Cardiac muscle cell (in vitro differentiated cells and primary cell): ENCODE measurements around the gene DPP8. TPM values are rescaled to one million over a fixed set of nuclear protein-coding genes. Genes with fewer than 3 reads are reported as not detected.

ENCODE experiments used
- DNase-seq, 2 donors: peaks; one replicate each; pipeline versions ENCODE4 v3.0.0 to v3.0.0-alpha.2; 2010 to 2017; ENCODE audit warnings: low read depth in 1 of 2, low spot score in 1 of 2
- H3K27ac ChIP-seq: fragments of 200-600 bp; sonication (generic); 2 replicates; pipeline ENCODE4 v1.5.1; 2016
- H3K27me3 ChIP-seq: fragments of 200-600 bp; sonication (generic); 2 replicates; pipeline ENCODE4 v1.6.0; 2016; ENCODE audit warnings: control low read depth
- H3K36me3 ChIP-seq: fragments of 200-600 bp; sonication (generic); 2 replicates; pipeline ENCODE4 v1.5.1; 2016; ENCODE audit warnings: control low read depth
- H3K4me1 ChIP-seq: fragments of 200-600 bp; sonication (generic); 2 replicates; pipeline ENCODE4 v1.8.1; 2017; ENCODE audit warnings: low read depth, mild to moderate bottlenecking, mixed run types
- H3K4me3 ChIP-seq: fragments of 200-600 bp; sonication (generic); 2 replicates; pipeline ENCODE4 v1.5.1; 2016; ENCODE audit warnings: mild to moderate bottlenecking
- H3K9me3 ChIP-seq: fragments of 200-600 bp; sonication (generic); 2 replicates; pipeline ENCODE4 v1.5.1; 2017; ENCODE audit warnings: low read depth, mild to moderate bottlenecking, control low read depth
- polyA plus RNA-seq: library from polyadenylated mRNA; unstranded; fragments of >200 nt; fragmentation: Nextera tagmentation; extraction: Ambion mirVana; gene quantifications from 2 replicates; pipeline ENCODE4 v1.2.1, GENCODE V29; 2016
- total RNA-seq: library from RNA; depleted of rRNA; stranded (reverse); fragments of >200 nt; gene quantifications from 2 replicates; pipeline ENCODE4 v1.2.3, GENCODE V29; 2016
- TF ChIP-seq, protein P1 (sequence below): IDR thresholded peaks from 2 replicates; pipeline ENCODE4 v1.5.1; 2012; ENCODE audit warnings: low read depth, mild to moderate bottlenecking, low read length

DPP8 gene
- total and polyA plus RNA-seq, 2 experiments from 2014 or later = 21.4 to 23.2 TPM

GRCh38 chr15:65418596-65418995 is 98.9 kb downstream of the DPP8 start:
- H3K4me3 ChIP-seq = no peak overlapping the region
- peaks cover 33% of the 10 kb centered on the region for H3K4me1 ChIP-seq
- peak in 1 of 2 donors; percentile 73 for DNase-seq
- TF ChIP-seq, protein P1, sequence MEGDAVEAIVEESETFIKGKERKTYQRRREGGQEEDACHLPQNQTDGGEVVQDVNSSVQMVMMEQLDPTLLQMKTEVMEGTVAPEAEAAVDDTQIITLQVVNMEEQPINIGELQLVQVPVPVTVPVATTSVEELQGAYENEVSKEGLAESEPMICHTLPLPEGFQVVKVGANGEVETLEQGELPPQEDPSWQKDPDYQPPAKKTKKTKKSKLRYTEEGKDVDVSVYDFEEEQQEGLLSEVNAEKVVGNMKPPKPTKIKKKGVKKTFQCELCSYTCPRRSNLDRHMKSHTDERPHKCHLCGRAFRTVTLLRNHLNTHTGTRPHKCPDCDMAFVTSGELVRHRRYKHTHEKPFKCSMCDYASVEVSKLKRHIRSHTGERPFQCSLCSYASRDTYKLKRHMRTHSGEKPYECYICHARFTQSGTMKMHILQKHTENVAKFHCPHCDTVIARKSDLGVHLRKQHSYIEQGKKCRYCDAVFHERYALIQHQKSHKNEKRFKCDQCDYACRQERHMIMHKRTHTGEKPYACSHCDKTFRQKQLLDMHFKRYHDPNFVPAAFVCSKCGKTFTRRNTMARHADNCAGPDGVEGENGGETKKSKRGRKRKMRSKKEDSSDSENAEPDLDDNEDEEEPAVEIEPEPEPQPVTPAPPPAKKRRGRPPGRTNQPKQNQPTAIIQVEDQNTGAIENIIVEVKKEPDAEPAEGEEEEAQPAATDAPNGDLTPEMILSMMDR = no peak
- no peak overlapping the region for H3K27ac ChIP-seq
- H3K36me3 ChIP-seq = no peaks in the 10 kb centered on the region
- peaks cover 10% of the 10 kb centered on the region for H3K27me3 ChIP-seq
- no peaks in the 10 kb centered on the region for H3K9me3 ChIP-seq

- no peak overlapping the region for H3K4me3 ChIP-seq
- peak in 1 of 2 donors; percentile 75 for DNase-seq
Measured at GRCh38 chr15:65416845-65417416, 100.6 kb downstream of the DPP8 start.

DNA sequence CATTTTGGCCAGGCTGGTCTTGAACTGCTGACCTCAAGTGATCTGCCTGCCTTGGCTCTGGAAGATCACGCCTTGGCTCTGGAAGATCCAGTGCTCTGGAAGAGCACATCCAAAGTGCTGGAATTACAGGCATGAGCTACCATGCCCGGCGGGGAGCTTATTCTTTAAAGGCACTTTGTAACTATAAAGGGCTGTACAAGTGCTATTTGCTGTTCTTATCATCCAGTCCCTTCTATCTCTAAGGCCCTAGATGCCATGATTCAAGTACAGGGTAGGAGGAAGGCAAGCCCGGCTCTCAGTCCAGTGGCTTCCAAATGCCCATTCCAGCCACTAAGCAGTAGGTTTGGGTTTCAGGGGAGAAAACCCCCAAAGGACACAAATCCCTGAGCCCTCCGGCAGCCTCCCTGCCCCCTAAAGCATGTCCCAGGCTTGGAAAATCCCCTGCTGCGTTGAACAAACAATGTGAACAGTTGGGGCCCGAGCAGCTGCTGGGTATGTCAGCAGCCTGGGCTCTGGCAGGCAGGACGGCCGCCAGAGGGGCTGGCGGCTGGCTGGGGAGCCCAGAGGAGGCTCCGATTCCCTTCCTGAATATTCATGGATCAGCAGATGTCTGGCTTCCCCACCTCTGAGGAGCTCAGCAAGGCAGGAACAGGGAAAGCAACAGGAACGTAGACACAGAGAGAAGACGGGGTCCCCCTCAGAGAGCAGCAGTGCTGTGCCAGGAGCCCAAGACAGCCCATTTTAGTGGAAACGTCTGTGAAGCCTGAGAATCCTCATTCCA is 102.5 kb downstream of the DPP8 start:
- Histone ChIP-seq H3K27me3 (peaks cover 12% of the 10 kb centered on the region), H3K4me1 (peaks cover 28% of the 10 kb centered on the region), H3K27ac (peak overlapping the region; percentile 61), H3K9me3 (no peaks in the 10 kb centered on the region), H3K4me3 (no peak overlapping the region), H3K36me3 (no peaks in the 10 kb centered on the region)
- TF ChIP-seq, protein P1 = no peak
- DNase-seq = peak; percentile 56 to 84

More at GRCh38 chr15:65416845-65417416, 100.6 kb downstream of the DPP8 start:
- Histone ChIP-seq H3K36me3 (no peaks in the 10 kb centered on the region), H3K9me3 (no peaks in the 10 kb centered on the region), H3K27ac (no peak overlapping the region), H3K27me3 (peaks cover 10% of the 10 kb centered on the region), H3K4me1 (peaks cover 33% of the 10 kb centered on the region)
- TF ChIP-seq, protein P1 = no peak

DNA sequence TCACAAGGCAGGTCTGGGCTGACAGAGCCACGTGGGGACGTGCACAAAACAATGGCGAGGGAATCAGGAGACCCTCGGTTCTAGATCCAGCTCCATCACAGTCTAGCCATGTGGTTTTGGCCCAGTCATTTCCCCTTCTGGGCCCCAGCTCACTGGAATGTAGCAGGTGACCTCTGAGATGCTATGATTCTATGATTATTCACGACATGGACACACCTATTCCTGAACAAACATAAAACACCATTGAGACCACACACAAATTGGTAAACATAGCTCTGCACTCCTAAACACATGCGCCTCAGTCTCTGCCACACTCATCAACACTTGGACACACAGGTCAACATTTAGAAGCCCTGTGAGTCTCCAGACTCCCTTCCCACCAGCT is 103.7 kb downstream of the DPP8 start:
- Histone ChIP-seq H3K4me1 (peaks cover 25% of the 10 kb centered on the region), H3K36me3 (no peaks in the 10 kb centered on the region), H3K27me3 (peaks cover 20% of the 10 kb centered on the region), H3K27ac (no peak overlapping the region), H3K4me3 (no peak overlapping the region), H3K9me3 (no peaks in the 10 kb centered on the region)
- TF ChIP-seq, protein P1 = no peak
- no peak for DNase-seq

GRCh38 chr15:65413051-65413759 is 104.3 kb downstream of the DPP8 start:
- no peak overlapping the region for H3K27ac ChIP-seq
- TF ChIP-seq, protein P1 = no peak
- H3K36me3 ChIP-seq = no peaks in the 10 kb centered on the region
- peaks cover 20% of the 10 kb centered on the region for H3K4me1 ChIP-seq
- no peak for DNase-seq
- peaks cover 20% of the 10 kb centered on the region for H3K27me3 ChIP-seq
- H3K4me3 ChIP-seq = no peak overlapping the region
- H3K9me3 ChIP-seq = no peaks in the 10 kb centered on the region
